ENCODE measurements around the gene MPZL3. TPM values are rescaled to one million over a fixed set of nuclear protein-coding genes. Genes with fewer than 3 reads are reported as not detected.

The MPZL3 gene
- total RNA-seq, 4 donors from 2014 or later = 6.9 to 15.3 (median 12.3) TPM

DNA sequence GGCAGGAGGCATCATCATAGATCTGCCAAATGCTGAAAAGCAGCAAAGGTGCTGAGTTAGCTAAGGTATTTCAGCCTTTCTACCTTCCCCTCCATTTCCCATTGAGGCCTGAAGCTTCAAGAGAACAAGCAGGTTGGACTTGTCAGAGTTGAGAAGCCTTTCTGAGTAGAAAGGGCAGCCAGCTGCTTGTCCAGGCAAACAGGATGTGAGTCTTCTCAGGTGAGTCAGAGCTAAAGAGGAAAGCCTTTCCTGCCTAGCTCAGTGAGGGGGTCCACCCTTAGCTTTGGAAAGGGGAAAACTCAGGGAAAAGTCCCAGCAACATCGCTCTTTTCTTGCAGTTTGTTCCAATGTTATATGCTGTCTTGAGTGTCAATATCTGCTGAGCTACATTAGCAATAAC, 25.1 kb upstream of the MPZL3 start:
- Histone ChIP-seq H3K36me3 (no peaks in the 10 kb centered on the region), H3K27ac (peak overlapping the region in 2 of 3 donors; percentile 3 to 47), H3K4me3 (replicated peaks in 1 of 3) (no peak overlapping the region), H3K4me1 (peaks cover 0 to 16% of the 10 kb centered on the region in 2 donors), H3K27me3 (no peaks in the 10 kb centered on the region), H3K9me3 (no peaks in the 10 kb centered on the region)
- 65 to 88% methylated on average over 1 of the region's 1 CpG for WGBS, 2 donors
- peak; percentile 55 for DNase-seq
- TF ChIP-seq CTCF (IDR thresholded peaks at IDR 0.05) (no peak), POLR2A (IDR thresholded peaks at IDR 0.05) (no peak)
- intact Hi-C loops (cut with DNase I) = no loop called here

DNA sequence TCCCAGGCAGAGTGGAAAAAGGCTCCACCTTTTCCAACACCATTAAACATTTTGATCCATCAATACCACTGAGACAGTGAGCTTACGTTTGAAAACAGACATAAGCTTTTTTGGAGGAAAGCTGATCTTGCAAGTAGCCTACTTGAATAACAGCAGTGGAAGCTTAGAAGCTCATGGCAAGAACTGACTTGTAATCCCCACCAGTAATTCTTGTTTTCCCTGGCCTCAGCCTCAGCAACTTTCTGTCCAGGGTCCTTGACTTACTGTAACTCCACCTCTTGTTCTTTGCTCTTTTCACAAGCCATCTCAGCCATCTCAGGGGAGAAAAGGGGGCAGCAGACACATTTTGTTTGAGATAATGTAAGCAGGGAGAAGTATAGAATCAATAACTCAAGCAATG, 24.3 kb upstream of the MPZL3 start:
- no peak for TF ChIP-seq POLR2A (IDR thresholded peaks at IDR 0.05)
- TF ChIP-seq CTCF (IDR thresholded peaks at IDR 0.05) = no peak
- WGBS, 2 donors = 65% methylated on average over 1 of the region's 1 CpG
- Histone ChIP-seq H3K36me3 (no peaks in the 10 kb centered on the region), H3K27ac (peak overlapping the region in 1 of 3 donors; percentile 47), H3K27me3 (no peaks in the 10 kb centered on the region), H3K9me3 (no peaks in the 10 kb centered on the region), H3K4me3 (replicated peaks in 1 of 3) (no peak overlapping the region), H3K4me1 (peaks cover 0 to 16% of the 10 kb centered on the region in 2 donors)
- no peak for DNase-seq
- intact Hi-C loops (cut with DNase I) = no loop called here

DNA sequence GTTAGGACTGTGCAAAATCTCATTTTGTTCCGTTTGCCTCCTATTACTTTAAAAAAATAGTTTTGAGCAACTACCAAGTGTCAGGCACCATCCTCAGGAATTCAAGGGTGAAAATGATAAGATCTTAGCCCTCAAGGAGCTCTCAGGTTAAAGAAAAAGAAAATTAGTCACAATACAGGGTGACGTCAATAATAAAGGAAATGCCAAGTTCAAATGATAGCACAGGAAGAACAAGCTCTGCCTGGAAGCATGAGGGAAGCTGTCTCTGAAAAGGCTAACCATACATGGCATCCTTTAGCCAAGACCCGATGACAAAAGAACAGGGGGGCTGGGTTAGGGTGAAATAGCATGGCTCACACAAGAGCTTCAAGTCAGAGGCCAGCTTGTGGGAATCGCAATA, 23.0 kb upstream of the MPZL3 start:
- 50 to 55% methylated on average over 4 of the region's 4 CpGs for WGBS, 2 donors
- intact Hi-C loops (cut with DNase I) = no loop called here
- TF ChIP-seq CTCF (IDR thresholded peaks at IDR 0.05) (no peak), POLR2A (IDR thresholded peaks at IDR 0.05) (no peak)
- Histone ChIP-seq H3K27me3 (no peaks in the 10 kb centered on the region), H3K4me1 (peaks cover 0 to 16% of the 10 kb centered on the region in 2 donors), H3K36me3 (no peaks in the 10 kb centered on the region), H3K4me3 (replicated peaks in 1 of 3) (no peak overlapping the region), H3K9me3 (no peaks in the 10 kb centered on the region), H3K27ac (peak overlapping the region in 1 of 3 donors; percentile 62)
- DNase-seq = no peak

GRCh38 chr11:118274186-118274585, 22.0 kb upstream of the MPZL3 start:
- WGBS, 2 donors = 68 to 69% methylated on average over 2 of the region's 2 CpGs
- H3K4me3 ChIP-seq (replicated peaks in 1 of 3) = no peak overlapping the region
- H3K9me3 ChIP-seq = no peaks in the 10 kb centered on the region
- H3K36me3 ChIP-seq = no peaks in the 10 kb centered on the region
- H3K27me3 ChIP-seq = no peaks in the 10 kb centered on the region
- no peak overlapping the region for H3K27ac ChIP-seq
- intact Hi-C loops (cut with DNase I) = no loop called here
- no peak for DNase-seq
- no peak for TF ChIP-seq CTCF (IDR thresholded peaks at IDR 0.05)
- TF ChIP-seq POLR2A (IDR thresholded peaks at IDR 0.05) = no peak
- peaks cover 0 to 16% of the 10 kb centered on the region in 2 donors for H3K4me1 ChIP-seq

- Histone ChIP-seq H3K4me3 (replicated peaks in 1 of 3) (no peak overlapping the region), H3K9me3 (no peaks in the 10 kb centered on the region), H3K27ac (no peak overlapping the region), H3K4me1 (peaks cover 0 to 15% of the 10 kb centered on the region in 2 donors), H3K36me3 (no peaks in the 10 kb centered on the region), H3K27me3 (no peaks in the 10 kb centered on the region)
- intact Hi-C loops (cut with DNase I) = no loop called here
- DNase-seq = no peak
- TF ChIP-seq CTCF (IDR thresholded peaks at IDR 0.05) = no peak
- no peak for TF ChIP-seq POLR2A (IDR thresholded peaks at IDR 0.05)
- 73 to 76% methylated on average over 2 of the region's 2 CpGs for WGBS, 2 donors
These were observed 19.8 kb upstream of the MPZL3 start for GRCh38 chr11:118272001-118272400.
